GM18868 (cell line): ENCODE measurements around the gene NRG3.

ENCODE experiments used
- ATAC-seq: cut with Tn5 transposase; IDR thresholded peaks from one replicate; pipeline ENCODE4 v1.9.1; 2021; ENCODE audit warnings: mild to moderate bottlenecking, moderate library complexity; ENCODE audit not compliant: unreplicated experiment

The NRG3 gene

GRCh38 chr10:82361256-82361655, 486.3 kb downstream of the NRG3 start:
- no peak for ATAC-seq

- ATAC-seq, result no peak
Measured at GRCh38 chr10:82377608-82378007, 502.6 kb downstream of the NRG3 start.

GRCh38 chr10:82378146-82378545, 503.2 kb downstream of the NRG3 start:
- ATAC-seq, result no peak

GRCh38 chr10:82383350-82383749, 508.4 kb downstream of the NRG3 start:
- ATAC-seq, result no peak

GRCh38 chr10:82390866-82391658, 516.1 kb downstream of the NRG3 start:
- ATAC-seq, result no peak

- no peak for ATAC-seq
Measured at GRCh38 chr10:82391971-82392370, 517.0 kb downstream of the NRG3 start.

- ATAC-seq, result no peak
Measured at GRCh38 chr10:82392533-82392932, 517.5 kb downstream of the NRG3 start.

GRCh38 chr10:82394122-82394521, 519.1 kb downstream of the NRG3 start:
- no peak for ATAC-seq

- no peak for ATAC-seq
Measured at GRCh38 chr10:82394987-82395386, 520.0 kb downstream of the NRG3 start.

- no peak for ATAC-seq
Measured at GRCh38 chr10:82396886-82397285, 521.9 kb downstream of the NRG3 start.

- ATAC-seq, result no peak
Measured at GRCh38 chr10:82397854-82398253, 522.9 kb downstream of the NRG3 start.

- ATAC-seq, result no peak
Measured at GRCh38 chr10:82399850-82400249, 524.9 kb downstream of the NRG3 start.

GRCh38 chr10:82400841-82401240, 525.8 kb downstream of the NRG3 start:
- no peak for ATAC-seq

GRCh38 chr10:82402906-82403401, 528.0 kb downstream of the NRG3 start:
- no peak for ATAC-seq

GRCh38 chr10:82409671-82410070, 534.7 kb downstream of the NRG3 start:
- ATAC-seq, result no peak

GRCh38 chr10:82411416-82411815, 536.4 kb downstream of the NRG3 start:
- no peak for ATAC-seq

GRCh38 chr10:82420001-82420400, 545.0 kb downstream of the NRG3 start:
- no peak for ATAC-seq

- ATAC-seq, result no peak
Measured at GRCh38 chr10:82429302-82429701, 554.3 kb downstream of the NRG3 start.

GRCh38 chr10:82438277-82438676, 563.3 kb downstream of the NRG3 start:
- ATAC-seq, result no peak

GRCh38 chr10:82440775-82441174, 565.8 kb downstream of the NRG3 start:
- ATAC-seq, result no peak

- no peak for ATAC-seq
Measured at GRCh38 chr10:82452046-82452445, 577.1 kb downstream of the NRG3 start.

- no peak for ATAC-seq
Measured at GRCh38 chr10:82452676-82453075, 577.7 kb downstream of the NRG3 start.
